Breast epithelium (tissue), 4 donors: ENCODE data around the gene ITPR1. TPM values are rescaled to one million over a fixed set of nuclear protein-coding genes. Genes with fewer than 3 reads are reported as not detected.

Source experiments
- DNase-seq, 2 donors: peaks; one replicate each; pipeline ENCODE4 v3.0.0-alpha.2; 2019; ENCODE audit warnings: low spot score in 2 of 2
- H3K27ac ChIP-seq, 2 donors: fragments of 200-600 bp; sonication (generic) in 1 of 2; one replicate each; pipeline ENCODE4 v1.5.1; 2016 to 2019; ENCODE audit warnings: mild to moderate bottlenecking in 1 of 2
- H3K27me3 ChIP-seq, 2 donors: fragments of 200-600 bp; sonication (generic) in 1 of 2; one replicate each; pipeline versions ENCODE4 v1.5.1 to v1.6.0; 2017 to 2019; ENCODE audit warnings: control low read depth in 1 of 2, mild to moderate bottlenecking in 1 of 2
- H3K36me3 ChIP-seq: fragments of 200-600 bp; one replicate; pipeline ENCODE4 v1.5.1; 2019
- H3K4me1 ChIP-seq, 2 donors: fragments of 200-600 bp; sonication (generic); one replicate each; pipeline ENCODE4 v1.5.1; 2016 to 2019; ENCODE audit warnings: control low read depth in 1 of 2
- H3K4me3 ChIP-seq, 3 donors: fragments of 200-600 bp; sonication (generic); 1 replicate in 2 of 3; 2 replicates in 1 of 3; pipeline ENCODE4 v1.5.1; 2016 to 2019; ENCODE audit warnings: mild to moderate bottlenecking in 3 of 3, moderate library complexity in 2 of 3
- H3K9me3 ChIP-seq, 2 donors: fragments of 200-600 bp; sonication (generic) in 1 of 2; one replicate each; pipeline ENCODE4 v1.5.1; 2016 to 2019; ENCODE audit warnings: control low read depth in 1 of 2
- CTCF ChIP-seq, 3 donors: fragments of 450-650 bp; IDR thresholded peaks; one replicate each; pipeline ENCODE4 v1.5.1; 2016 to 2017; ENCODE audit warnings: antibody characterized with exemption in 3 of 3, mild to moderate bottlenecking in 3 of 3, moderate library complexity in 3 of 3
- POLR2A ChIP-seq: fragments of 450-650 bp; IDR thresholded peaks from one replicate; pipeline ENCODE4 v1.6.1; 2016; ENCODE audit warnings: antibody characterized with exemption, mild to moderate bottlenecking, moderate library complexity
- POLR2AphosphoS5 ChIP-seq, 3 donors: sonication (generic); formaldehyde crosslinking; IDR thresholded peaks; one replicate each; pipeline ENCODE4 v1.6.1; 2017; ENCODE audit warnings: antibody characterized with exemption in 3 of 3
- intact Hi-C: fragments of 100-400 bp; cut with DNase I; formaldehyde crosslinking; loops from one replicate; pipeline ENCODE4 v1.15.1; 2023; ENCODE audit warnings: low total_unique reads
- total RNA-seq, 3 donors: library from RNA; depleted of rRNA; stranded (reverse); fragments of >200 nt; gene quantifications; one replicate each; pipeline ENCODE4 v1.1.0, GENCODE V29; 2016

ITPR1 gene
- total RNA-seq, 3 donors from 2014 or later, result 53.8 to 227 (median 174) TPM

DNA sequence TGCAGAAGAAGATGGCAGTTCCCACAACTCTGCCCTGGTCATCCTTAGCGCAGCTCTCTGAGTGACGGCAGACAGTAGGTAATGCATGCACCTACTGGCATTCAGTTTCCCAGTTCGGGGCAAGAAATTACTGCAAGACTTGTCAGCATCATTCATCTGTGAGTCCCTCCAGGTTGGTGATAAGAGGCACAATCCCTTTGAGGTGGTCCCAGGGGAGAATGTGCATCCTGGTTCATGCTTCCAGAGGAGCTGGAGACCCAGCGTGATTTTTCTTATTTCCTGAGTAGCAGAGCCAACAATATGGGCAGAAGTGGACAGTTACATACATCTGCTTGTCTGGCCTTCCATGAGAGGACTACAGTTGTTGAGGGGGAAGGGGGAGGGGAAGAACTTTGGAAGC is 250.2 kb downstream of the ITPR1 start:
- H3K27ac ChIP-seq, result peak overlapping the region; percentile 26 to 97
- no peak for TF ChIP-seq POLR2AphosphoS5 (IDR thresholded peaks at IDR 0.05)
- no peak for TF ChIP-seq POLR2A

GRCh38 chr3:4744405-4745234 is 251.5 kb downstream of the ITPR1 start:
- Histone ChIP-seq H3K27me3 (no peaks in the 10 kb centered on the region), H3K27ac (peak overlapping the region; percentile 63 to 76), H3K4me3 (no peak overlapping the region), H3K4me1 (peaks cover 14 to 15% of the 10 kb centered on the region in 2 donors), H3K36me3 (no peaks in the 10 kb centered on the region), H3K9me3 (no peaks in the 10 kb centered on the region)
- DNase-seq, result no peak
- intact Hi-C loops, result no loop called here
- TF ChIP-seq POLR2A (no peak), CTCF (IDR thresholded peaks at IDR 0.05) (no peak), POLR2AphosphoS5 (IDR thresholded peaks at IDR 0.05) (no peak)

More for the DNA sequence above, 250.2 kb downstream of the ITPR1 start:
- H3K27me3 ChIP-seq, result no peaks in the 10 kb centered on the region
- no peak overlapping the region for H3K4me3 ChIP-seq
- H3K9me3 ChIP-seq, result no peaks in the 10 kb centered on the region
- DNase-seq, result no peak
- H3K36me3 ChIP-seq, result no peaks in the 10 kb centered on the region
- peaks cover 13 to 14% of the 10 kb centered on the region in 2 donors for H3K4me1 ChIP-seq
- intact Hi-C loops, result no loop called here

- DNase-seq, result no peak
- Histone ChIP-seq H3K36me3 (no peaks in the 10 kb centered on the region), H3K27me3 (no peaks in the 10 kb centered on the region), H3K4me1 (peaks cover 14 to 21% of the 10 kb centered on the region in 2 donors), H3K9me3 (no peaks in the 10 kb centered on the region), H3K4me3 (no peak overlapping the region), H3K27ac (peak overlapping the region; percentile 39 to 63)
- no peak for TF ChIP-seq POLR2AphosphoS5 (IDR thresholded peaks at IDR 0.05)
- TF ChIP-seq CTCF (IDR thresholded peaks at IDR 0.05), result no peak
- intact Hi-C loops, result no loop called here
Observed at GRCh38 chr3:4745235-4745610, 252.1 kb downstream of the ITPR1 start.

GRCh38 chr3:4746241-4746958 is 253.3 kb downstream of the ITPR1 start:
- no peak overlapping the region for H3K4me3 ChIP-seq
- no peaks in the 10 kb centered on the region for H3K27me3 ChIP-seq
- no peak for DNase-seq
- H3K9me3 ChIP-seq, result no peaks in the 10 kb centered on the region
- TF ChIP-seq CTCF (IDR thresholded peaks at IDR 0.05), result no peak
- no peak for TF ChIP-seq POLR2AphosphoS5 (IDR thresholded peaks at IDR 0.05)
- no peak for TF ChIP-seq POLR2A
- H3K4me1 ChIP-seq, result peaks cover 6 to 28% of the 10 kb centered on the region in 2 donors
- intact Hi-C loops, result no loop called here
- H3K36me3 ChIP-seq, result no peaks in the 10 kb centered on the region
- peak overlapping the region; percentile 61 to 63 for H3K27ac ChIP-seq

DNA sequence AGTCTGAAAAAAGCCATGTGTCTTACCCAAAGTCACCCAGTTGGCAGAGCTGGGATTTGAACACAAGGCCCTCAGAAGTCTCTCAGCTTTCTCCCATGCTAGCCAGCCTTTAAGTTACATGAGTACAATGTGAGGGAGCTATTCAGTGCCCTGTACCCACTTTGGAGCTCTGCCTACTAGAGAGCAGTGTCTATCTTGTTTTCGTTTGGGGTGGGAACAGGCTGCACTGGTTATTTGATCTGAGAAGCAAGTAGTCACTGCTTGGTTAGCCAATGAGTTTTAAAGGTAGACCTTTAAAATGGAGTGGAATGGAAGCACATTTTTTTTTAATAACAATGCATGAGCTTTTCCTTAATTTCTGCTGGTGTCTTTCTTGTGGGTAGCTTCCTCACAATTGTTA is 255.0 kb downstream of the ITPR1 start:
- TF ChIP-seq CTCF (IDR thresholded peaks at IDR 0.05) (no peak), POLR2AphosphoS5 (IDR thresholded peaks at IDR 0.05) (no peak), POLR2A (no peak)
- Histone ChIP-seq H3K4me1 (peaks cover 4 to 30% of the 10 kb centered on the region in 2 donors), H3K9me3 (no peaks in the 10 kb centered on the region), H3K27me3 (no peaks in the 10 kb centered on the region), H3K36me3 (no peaks in the 10 kb centered on the region), H3K27ac (no peak overlapping the region), H3K4me3 (no peak overlapping the region)
- DNase-seq, result no peak
- intact Hi-C loops, result no loop called here
